Endothelial cell of umbilical vein (primary cell): Measurements from ENCODE around the gene MYH14. TPM values are rescaled to one million over a fixed set of nuclear protein-coding genes. Genes with fewer than 3 reads are reported as not detected.

ENCODE experiments used
- BruUV-seq: library from RNA; stranded (reverse); fragments of 400-500 nt; replicated peaks from 2 replicates; lab custom pipeline; 2021; lab: Mats Ljungman, UMichigan
- CTCF ChIA-PET: fragments of 300-600, 350-600 bp; sonication (Branson Sonifier 250); formaldehyde crosslinking; loops from one replicate; lab custom pipeline; 2021; ENCODE audit warnings: antibody characterized with exemption, inconsistent platforms; lab: Charles Lee
- POLR2A ChIA-PET: fragments of 300-600, 350-600 bp; sonication (Branson Sonifier 250); formaldehyde crosslinking; loops from one replicate; lab custom pipeline; 2021; ENCODE audit warnings: antibody characterized with exemption, inconsistent platforms; lab: Charles Lee
- DNase-seq: peaks from one replicate; pipeline ENCODE4 v3.0.0-alpha.2; 2011; ENCODE audit warnings: low read depth, low spot score
- FAIRE-seq: peaks from 2 replicates; lab custom pipeline; 2011; peaks lifted over from hg19 to GRCh38; lab: Jason Lieb, UNC
- H2AFZ ChIP-seq: 2 replicates; pipeline ENCODE4 v1.6.0; 2012; ENCODE audit warnings: low read depth, low read length, control low read depth, inconsistent platforms
- H3K27ac ChIP-seq: 2 replicates; pipeline ENCODE4 v1.5.1; 2011; ENCODE audit warnings: low read depth, mild to moderate bottlenecking, control low read depth, low read length, moderate library complexity; ENCODE audit not compliant: insufficient read depth
- H3K27me3 ChIP-seq, 2 experiments: 2 replicates each; pipeline versions ENCODE4 v1.6.0 to v1.6.1; 2011; ENCODE audit warnings: low read length in 2 of 2, mixed read lengths in 1 of 2; ENCODE audit not compliant: control insufficient read depth in 2 of 2, insufficient read depth in 2 of 2
- H3K36me3 ChIP-seq, 2 experiments: 2 replicates in 1 of 2; 3 replicates in 1 of 2; pipeline ENCODE4 v1.5.1; 2011; ENCODE audit warnings: low read length in 2 of 2, mild to moderate bottlenecking in 1 of 2, moderate library complexity in 1 of 2; ENCODE audit not compliant: control insufficient read depth in 2 of 2, insufficient read depth in 2 of 2; ENCODE audit errors: extremely low read depth in 1 of 2
- H3K4me1 ChIP-seq: 3 replicates; pipeline ENCODE4 v1.5.1; 2011; ENCODE audit warnings: mild to moderate bottlenecking, low read length; ENCODE audit not compliant: control insufficient read depth, insufficient read depth; ENCODE audit errors: extremely low read depth
- H3K4me2 ChIP-seq: 2 replicates; pipeline ENCODE4 v1.6.1; 2011; ENCODE audit warnings: low read length, control low read depth, mixed read lengths; ENCODE audit not compliant: insufficient read depth
- H3K4me3 ChIP-seq, 3 experiments: fragments of 200-600 bp in 1 of 3; sonication (generic), shearing (Covaris generic) in 1 of 3; replicated peaks in 1 of 3; 2 replicates each; pipeline ENCODE4 v1.5.1; 2011 to 2016; ENCODE audit warnings: control low read depth in 3 of 3, low read length in 3 of 3, mild to moderate bottlenecking in 2 of 3, inconsistent platforms in 1 of 3, low read depth in 1 of 3, moderate library complexity in 1 of 3; ENCODE audit not compliant: insufficient read depth in 1 of 3
- H3K79me2 ChIP-seq: 2 replicates; pipeline ENCODE4 v1.6.0; 2012; ENCODE audit warnings: low read length, inconsistent platforms; ENCODE audit not compliant: control insufficient read depth, insufficient read depth
- H3K9ac ChIP-seq: replicated peaks from 2 replicates; pipeline ENCODE3; 2011; ENCODE audit warnings: low read length, control low read depth; ENCODE audit not compliant: insufficient read depth; ENCODE audit errors: extremely low read depth
- H3K9me1 ChIP-seq: replicated peaks from 3 replicates; pipeline ENCODE4 v1.6.0; 2011; ENCODE audit warnings: mild to moderate bottlenecking, low read length; ENCODE audit not compliant: control insufficient read depth, insufficient read depth; ENCODE audit errors: extremely low read depth
- H3K9me3 ChIP-seq: replicated peaks from 2 replicates; pipeline ENCODE4 v1.5.1; 2012; ENCODE audit warnings: low read length, inconsistent platforms; ENCODE audit not compliant: control insufficient read depth, insufficient read depth
- H4K20me1 ChIP-seq: replicated peaks from 2 replicates; pipeline ENCODE3; 2011; ENCODE audit warnings: mild to moderate bottlenecking, low read length; ENCODE audit not compliant: control insufficient read depth, insufficient read depth; ENCODE audit errors: extremely low read depth
- CTCF ChIP-seq, 2 donors: IDR thresholded peaks; 1 replicate in 1 of 2; 2 replicates in 1 of 2; pipeline ENCODE4 v1.5.1; 2011; ENCODE audit warnings: low read length in 2 of 2, mild to moderate bottlenecking in 2 of 2, moderate library complexity in 2 of 2, control low read depth in 1 of 2, inconsistent platforms in 1 of 2, low read depth in 1 of 2; ENCODE audit not compliant: insufficient read depth in 1 of 2; ENCODE audit errors: extremely low read depth in 1 of 2
- EZH2 ChIP-seq: IDR thresholded peaks from 2 replicates; pipeline ENCODE4 v1.6.1; 2012; ENCODE audit warnings: borderline replicate concordance, low read depth, mild to moderate bottlenecking, moderate library complexity, low read length, inconsistent platforms; ENCODE audit not compliant: severe bottlenecking
- FOS ChIP-seq: IDR thresholded peaks from 2 replicates; pipeline ENCODE4 v1.6.1; 2011; ENCODE audit warnings: mild to moderate bottlenecking, low read length, moderate library complexity, borderline replicate concordance; ENCODE audit not compliant: insufficient read depth
- GATA2 ChIP-seq: IDR thresholded peaks from 2 replicates; pipeline ENCODE4 v1.7.0; 2011; ENCODE audit warnings: low read depth, mild to moderate bottlenecking, moderate library complexity, mixed read lengths, low read length; ENCODE audit not compliant: insufficient read length, insufficient read depth
- MAX ChIP-seq: IDR thresholded peaks from 2 replicates; pipeline ENCODE4 v1.6.1; 2011; ENCODE audit not compliant: insufficient read depth, insufficient read length
- POLR2A ChIP-seq: IDR thresholded peaks from 2 replicates; pipeline ENCODE4 v1.6.1; 2012; ENCODE audit warnings: low read depth, mild to moderate bottlenecking, control low read depth, low read length
- dilution Hi-C: fragments of 300-500 bp; cut with MboI; formaldehyde crosslinking; loops from one replicate; pipeline ENCODE4 v1.15.0; 2019; ENCODE audit warnings: low sequenced_read_pairs; ENCODE audit not compliant: extremely low pct_ligation_motif_present
- intact Hi-C: fragments of 100-400 bp; cut with micrococcal nuclease; formaldehyde crosslinking; loops from one replicate; pipeline ENCODE4 v1.10.0; 2022
- polyA plus RNA-seq, 4 experiments: library from polyadenylated mRNA; depleted of rRNA in 3 of 4; stranded (reverse) in 3 of 4; unstranded in 1 of 4; fragments of >200 nt; gene quantifications; 2 replicates each; pipeline versions ENCODE4 v1.2.1 to v1.2.3, GENCODE V29; 2011 to 2012; ENCODE audit warnings: missing spikeins in 1 of 4
- total RNA-seq: library from RNA; stranded (reverse); gene quantifications from 2 replicates; pipeline ENCODE4 v1.2.3, GENCODE V29; 2021

Gene MYH14
- total and polyA plus RNA-seq, 2 donors (not counting 3 experiments of a cell fraction or from before 2014, with no cell fraction given), result 0.13 TPM; not detected in 1

- no peak overlapping the region for H3K4me3 ChIP-seq
- H4K20me1 ChIP-seq, result no peaks in the 10 kb centered on the region
- no peaks in the 10 kb centered on the region for H3K79me2 ChIP-seq
- no TSS peak for BruUV-seq
- FAIRE-seq (no peak), DNase-seq (no peak)
- ChIA-PET CTCF (interaction anchor here (0.9 to 2.0 kb wide), 7 partner anchors 8 to 70 kb away, joined by 3 to 12 read pairs (median 4); partner anchors contain the start of gene KCNC3), POLR2A (no interaction called here)
- H3K4me2 ChIP-seq, result no peak overlapping the region
- H3K4me1 ChIP-seq, result no peaks in the 10 kb centered on the region
- H3K27me3 ChIP-seq, result no peaks in the 10 kb centered on the region
- no peak overlapping the region for H2AFZ ChIP-seq
- TF ChIP-seq CTCF (IDR thresholded peaks at IDR 0.05; ENCODE audit: extremely low read depth in 1 of 2, insufficient read depth in 1 of 2, low read depth in 1 of 2, low read length in 2 of 2) (peak; percentile 54 to 61), MAX (no peak), POLR2A (no peak), FOS (no peak), EZH2 (no peak), GATA2 (no peak)
- H3K36me3 ChIP-seq, result no peaks in the 10 kb centered on the region
- H3K9me1 ChIP-seq, result no peaks in the 10 kb centered on the region
- dilution Hi-C loops, result no loop called here
- intact Hi-C loops, result no loop called here
- no peaks in the 10 kb centered on the region for H3K9me3 ChIP-seq
- no peak overlapping the region for H3K9ac ChIP-seq
- H3K27ac ChIP-seq, result no peak overlapping the region
These were observed 55.5 kb downstream of the MYH14 start for GRCh38 chr19:50258918-50259372.
